ENCODE data around the gene ITPRID1.

ITPRID1 gene

GRCh38 chr7:31663072-31663471, 149.2 kb downstream of the ITPRID1 start (continued):
- TF ChIP-seq ZNF184 (tag by site-specific recombination; IDR thresholded peaks at IDR 0.05) (no peak), ATF2 (tag by site-specific recombination; IDR thresholded peaks at IDR 0.05; ENCODE audit: low read depth) (no peak), ZNF549 (tag by site-specific recombination; IDR thresholded peaks at IDR 0.05) (no peak)

GRCh38 chr7:31664890-31665289, 151.0 kb downstream of the ITPRID1 start:
- ChIA-PET POLR2A (no interaction called here), CTCF (interaction anchor here (0.7 to 1.2 kb wide), 2 partner anchors 10 to 18 kb away, joined by 3 to 4 read pairs; no protein-coding TSS in a partner anchor)
- Histone ChIP-seq H3K27ac (ENCODE audit: extremely low read depth, low read depth, low read length) (no peak overlapping the region), H3K9me3 (ENCODE audit: control insufficient read depth, insufficient read depth, low read depth, low read length) (no peaks in the 10 kb centered on the region), H3K36me3 (ENCODE audit: control insufficient read depth in 2 of 2, insufficient read depth in 1 of 2, low read length in 2 of 2) (no peaks in the 10 kb centered on the region), H3K4me3 (ENCODE audit: low read depth, low read length) (no peak overlapping the region), H3K4me1 (ENCODE audit: control insufficient read depth, insufficient read depth, low read length) (no peaks in the 10 kb centered on the region)
- no peak for TF ChIP-seq ZNF747 (tag by site-specific recombination; IDR thresholded peaks at IDR 0.05)
- TF ChIP-seq ZIC2 (tag by site-specific recombination; IDR thresholded peaks at IDR 0.05): no peak
- no peak for TF ChIP-seq PATZ1 (tag by site-specific recombination; IDR thresholded peaks at IDR 0.05)
- TF ChIP-seq ZNF157 (tag by site-specific recombination; IDR thresholded peaks at IDR 0.05): no peak
- TF ChIP-seq ZNF146 (tag by site-specific recombination; IDR thresholded peaks at IDR 0.05): no peak
- TF ChIP-seq ZNF837 (tag by site-specific recombination; IDR thresholded peaks at IDR 0.05): no peak
- TF ChIP-seq ZXDB (tag by site-specific recombination; IDR thresholded peaks at IDR 0.05): no peak
- TF ChIP-seq KLF8 (tag by site-specific recombination; IDR thresholded peaks at IDR 0.05): no peak
- TF ChIP-seq ZFHX2 (tag by site-specific recombination; conservative IDR thresholded peaks at IDR 0.05): no peak
- no peak for TF ChIP-seq ZNF785 (tag by site-specific recombination; IDR thresholded peaks at IDR 0.05)
- no peak for TF ChIP-seq ZNF621 (tag by site-specific recombination; IDR thresholded peaks at IDR 0.05)
- no peak for TF ChIP-seq RBAK (tag by site-specific recombination; IDR thresholded peaks at IDR 0.05)
- no peak for TF ChIP-seq ZNF843 (tag by site-specific recombination; IDR thresholded peaks at IDR 0.05)
- TF ChIP-seq ZNF624 (tag by site-specific recombination; IDR thresholded peaks at IDR 0.05): no peak

- Histone ChIP-seq H3K27ac (ENCODE audit: extremely low read depth, low read depth, low read length) (no peak overlapping the region), H3K36me3 (ENCODE audit: control insufficient read depth in 2 of 2, insufficient read depth in 1 of 2, low read length in 2 of 2) (no peaks in the 10 kb centered on the region), H3K4me1 (ENCODE audit: control insufficient read depth, insufficient read depth, low read length) (no peaks in the 10 kb centered on the region), H3K4me3 (ENCODE audit: low read depth, low read length) (no peak overlapping the region), H3K9me3 (ENCODE audit: control insufficient read depth, insufficient read depth, low read depth, low read length) (no peaks in the 10 kb centered on the region)
- CTCF ChIA-PET: interaction anchor here (1.2 kb wide), 1 partner anchor 18 kb away, joined by 4 read pairs; no protein-coding TSS in a partner anchor
- TF ChIP-seq ZNF19 (tag by site-specific recombination; IDR thresholded peaks at IDR 0.05; ENCODE audit: low read depth): no peak
- TF ChIP-seq ZNF449 (tag by site-specific recombination; IDR thresholded peaks at IDR 0.05): no peak
- TF ChIP-seq HOXA7 (CRISPR knock-in tag; IDR thresholded peaks at IDR 0.05; ENCODE audit: borderline replicate concordance): no peak
- TF ChIP-seq GLI4 (tag by site-specific recombination; IDR thresholded peaks at IDR 0.05): no peak
- no peak for TF ChIP-seq ZNF785 (tag by site-specific recombination; IDR thresholded peaks at IDR 0.05)
- no peak for TF ChIP-seq ZNF677 (tag by site-specific recombination; IDR thresholded peaks at IDR 0.05)
- POLR2A ChIA-PET: no interaction called here
Observed at GRCh38 chr7:31665546-31665945, 151.7 kb downstream of the ITPRID1 start.

Measured in HEK293 (cell line).